BLaER1 treated with 17β-estradiol and CSF1 and Interleukin-3, amounts not matched to agents 10 nM and 100 nM (cell line): ENCODE data around the gene NUMB.

ENCODE experiments used
- H3K27ac ChIP-seq, 11 experiments: shearing (Covaris generic); formaldehyde crosslinking; 2 replicates each; pipeline ENCODE4 v1.8.1; 2022
- H3K27me3 ChIP-seq, 11 experiments: shearing (Covaris generic); formaldehyde crosslinking; 2 replicates each; pipeline ENCODE4 v1.8.1; 2022
- H3K36me3 ChIP-seq, 11 experiments: shearing (Covaris generic); formaldehyde crosslinking; 2 replicates each; pipeline ENCODE4 v1.8.1; 2022
- H3K4me1 ChIP-seq, 10 experiments: shearing (Covaris generic); formaldehyde crosslinking; 2 replicates each; pipeline ENCODE4 v1.8.1; 2022
- H3K4me2 ChIP-seq, 11 experiments: shearing (Covaris generic); formaldehyde crosslinking; 2 replicates each; pipeline ENCODE4 v1.8.1; 2022
- H3K4me3 ChIP-seq, 10 experiments: shearing (Covaris generic); formaldehyde crosslinking; 2 replicates each; pipeline ENCODE4 v1.8.1; 2022
- H3K9ac ChIP-seq, 11 experiments: shearing (Covaris generic); formaldehyde crosslinking; 2 replicates each; pipeline ENCODE4 v1.8.1; 2022
- H3K9me3 ChIP-seq, 11 experiments: shearing (Covaris generic); formaldehyde crosslinking; replicated peaks in 1 of 11; 2 replicates each; pipeline ENCODE4 v1.8.1; 2022
- H4K20me1 ChIP-seq, 11 experiments: shearing (Covaris generic); formaldehyde crosslinking; 2 replicates each; pipeline ENCODE4 v1.8.1; 2022
- Cebpa-rat ChIP-seq, 11 experiments: shearing (Covaris generic); IDR thresholded peaks; 2 replicates each; pipeline ENCODE4 v1.8.1; 2022

NUMB gene

DNA sequence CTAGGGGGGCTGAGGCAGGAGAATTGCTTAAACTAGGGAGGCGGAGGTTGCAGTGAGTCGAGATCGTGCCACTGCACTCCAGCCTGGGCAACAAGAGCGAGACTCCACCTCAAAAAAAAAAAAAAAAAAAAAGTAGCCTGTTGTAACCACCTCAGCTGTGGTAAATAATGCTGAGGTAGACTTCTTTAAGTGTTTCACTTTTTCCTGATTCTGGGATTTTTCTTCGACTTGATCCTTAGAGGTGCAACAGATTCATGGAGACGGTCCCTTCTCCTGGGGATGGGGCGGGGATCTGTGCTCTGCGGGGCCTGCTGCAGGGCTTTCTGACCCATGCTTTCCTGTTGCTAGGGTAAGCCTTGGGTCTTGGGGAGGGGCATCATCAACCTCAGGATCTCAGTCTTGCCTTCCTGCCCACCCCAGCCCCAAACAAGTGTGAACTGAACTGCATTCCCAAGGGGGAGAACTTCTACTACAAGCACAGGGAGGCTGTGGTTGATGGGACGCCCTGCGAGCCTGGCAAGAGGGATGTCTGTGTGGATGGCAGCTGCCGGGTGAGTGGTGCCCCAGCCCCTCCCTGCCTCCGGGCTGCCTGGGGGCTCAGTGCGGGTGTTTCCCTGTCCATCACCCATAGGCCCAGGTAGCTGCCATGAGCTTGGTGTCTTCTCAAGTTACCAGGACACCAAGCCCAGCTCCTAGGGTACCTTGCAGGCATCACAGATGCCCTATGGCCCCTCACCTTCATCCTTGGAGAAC lies 208.6 kb downstream of the NUMB start:
- Histone ChIP-seq H3K4me3 (no peak overlapping the region), H3K4me1 (peaks cover 56 to 75% (median 71%) of the 10 kb centered on the region in 10 experiments), H3K27ac (no peak overlapping the region), H3K27me3 (peaks cover 7 to 32% (median 29%) of the 10 kb centered on the region in 11 experiments; a peak in 20 of 22 replicates), H3K4me2 (peak overlapping the region; percentile 73 to 98 (median 92); a peak in 21 of 22 replicates), H3K9me3 (no peaks in the 10 kb centered on the region), H3K9ac (peak overlapping the region in 2 of 11 experiments; percentile 3 to 31; a peak in 1 of 22 replicates), H4K20me1 (peaks cover 0 to 19% (median 0%) of the 10 kb centered on the region in 11 experiments; a peak in 6 of 22 replicates), H3K36me3 (no peaks in the 10 kb centered on the region)
- no peak for TF ChIP-seq Cebpa-rat (IDR thresholded peaks at IDR 0.05)

- peak overlapping the region in 1 of 11 experiments; percentile 46; a peak in 2 of 22 replicates for H3K9ac ChIP-seq
- peaks cover 8 to 38% (median 36%) of the 10 kb centered on the region in 11 experiments; a peak in 20 of 22 replicates for H3K27me3 ChIP-seq
- peaks cover 0 to 22% (median 0%) of the 10 kb centered on the region in 11 experiments; a peak in 6 of 22 replicates for H4K20me1 ChIP-seq
- TF ChIP-seq Cebpa-rat (IDR thresholded peaks at IDR 0.05): no peak
- no peaks in the 10 kb centered on the region for H3K36me3 ChIP-seq
- H3K4me3 ChIP-seq: peak overlapping the region in 1 of 10 experiments; percentile 1; a peak in 1 of 20 replicates
- peak overlapping the region; percentile 73 to 98 (median 92) for H3K4me2 ChIP-seq
- H3K4me1 ChIP-seq: peaks cover 59 to 81% (median 78%) of the 10 kb centered on the region in 10 experiments
- peak overlapping the region in 3 of 11 experiments; percentile 42 to 54 (median 54); a peak in 5 of 22 replicates for H3K27ac ChIP-seq
- H3K9me3 ChIP-seq: no peaks in the 10 kb centered on the region
Measured at GRCh38 chr14:73249108-73249507, 209.2 kb downstream of the NUMB start.

GRCh38 chr14:73248108-73248868 lies 210.1 kb downstream of the NUMB start:
- H3K4me3 ChIP-seq: peak overlapping the region in 3 of 10 experiments; percentile 57 to 62 (median 61); a peak in 4 of 20 replicates
- H3K27ac ChIP-seq: peak overlapping the region in 4 of 11 experiments; percentile 21 to 54 (median 48); a peak in 6 of 22 replicates
- no peaks in the 10 kb centered on the region for H3K9me3 ChIP-seq
- TF ChIP-seq Cebpa-rat (IDR thresholded peaks at IDR 0.05): no peak
- H4K20me1 ChIP-seq: peaks cover 0 to 22% (median 0%) of the 10 kb centered on the region in 11 experiments; a peak in 6 of 22 replicates
- H3K9ac ChIP-seq: peak overlapping the region in 3 of 11 experiments; percentile 34 to 46 (median 36); a peak in 4 of 22 replicates
- peak overlapping the region; percentile 73 to 98 (median 92) for H3K4me2 ChIP-seq
- peaks cover 14 to 47% (median 44%) of the 10 kb centered on the region in 11 experiments; a peak in 21 of 22 replicates for H3K27me3 ChIP-seq
- peaks cover 67 to 89% (median 86%) of the 10 kb centered on the region in 10 experiments for H3K4me1 ChIP-seq
- H3K36me3 ChIP-seq: no peaks in the 10 kb centered on the region

DNA sequence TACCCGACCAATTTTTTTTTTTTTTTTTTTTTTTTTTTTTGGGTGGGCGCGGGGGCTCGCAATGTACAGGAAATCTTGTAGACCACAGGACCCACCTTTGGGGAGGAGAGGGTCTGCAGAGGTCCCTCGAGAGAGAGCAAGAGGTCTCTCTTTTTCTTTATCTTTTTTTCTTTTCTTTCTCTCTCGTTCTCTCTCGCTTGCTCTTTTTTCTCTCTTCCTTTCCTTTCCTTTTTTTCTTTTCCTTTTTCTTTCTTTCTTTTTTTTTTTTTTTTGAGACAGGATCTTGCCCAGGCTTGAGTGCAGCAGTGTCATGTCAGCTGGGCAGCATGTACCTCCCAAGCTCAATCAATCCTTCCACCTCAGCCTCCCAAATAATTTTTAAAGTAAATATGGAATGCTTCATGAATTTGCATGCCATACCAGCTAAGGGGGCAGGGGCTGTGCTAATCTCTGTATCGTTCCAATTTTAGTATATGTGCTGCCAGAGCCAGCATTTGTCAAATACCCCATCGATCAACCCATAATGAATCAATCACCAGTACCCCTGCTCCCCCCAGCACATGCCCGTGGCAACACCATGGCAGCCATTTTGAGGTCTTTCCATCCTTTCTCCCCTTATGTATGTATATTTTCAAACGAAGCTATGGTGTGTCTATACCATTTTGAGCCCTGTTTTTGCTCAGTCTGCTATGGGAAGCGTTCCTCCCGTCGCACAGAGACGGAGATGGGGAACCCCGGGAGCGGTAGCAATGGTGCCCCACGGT lies 211.8 kb downstream of the NUMB start:
- H3K4me2 ChIP-seq: peak overlapping the region; percentile 73 to 98 (median 92)
- no peak for TF ChIP-seq Cebpa-rat (IDR thresholded peaks at IDR 0.05)
- peaks cover 84 to 100% (median 100%) of the 10 kb centered on the region in 10 experiments for H3K4me1 ChIP-seq
- H3K9me3 ChIP-seq: no peaks in the 10 kb centered on the region
- peaks cover 16 to 62% (median 54%) of the 10 kb centered on the region in 11 experiments; a peak in 21 of 22 replicates for H3K27me3 ChIP-seq
- peak overlapping the region in 5 of 11 experiments; percentile 38 to 69 (median 60); a peak in 10 of 22 replicates for H3K9ac ChIP-seq
- peak overlapping the region in 4 of 11 experiments; percentile 28 to 58 (median 35); a peak in 6 of 22 replicates for H3K27ac ChIP-seq
- peak overlapping the region; percentile 34 to 69 (median 56); a peak in 19 of 20 replicates for H3K4me3 ChIP-seq
- H3K36me3 ChIP-seq: no peaks in the 10 kb centered on the region
- peaks cover 0 to 22% (median 0%) of the 10 kb centered on the region in 11 experiments; a peak in 5 of 22 replicates for H4K20me1 ChIP-seq

DNA sequence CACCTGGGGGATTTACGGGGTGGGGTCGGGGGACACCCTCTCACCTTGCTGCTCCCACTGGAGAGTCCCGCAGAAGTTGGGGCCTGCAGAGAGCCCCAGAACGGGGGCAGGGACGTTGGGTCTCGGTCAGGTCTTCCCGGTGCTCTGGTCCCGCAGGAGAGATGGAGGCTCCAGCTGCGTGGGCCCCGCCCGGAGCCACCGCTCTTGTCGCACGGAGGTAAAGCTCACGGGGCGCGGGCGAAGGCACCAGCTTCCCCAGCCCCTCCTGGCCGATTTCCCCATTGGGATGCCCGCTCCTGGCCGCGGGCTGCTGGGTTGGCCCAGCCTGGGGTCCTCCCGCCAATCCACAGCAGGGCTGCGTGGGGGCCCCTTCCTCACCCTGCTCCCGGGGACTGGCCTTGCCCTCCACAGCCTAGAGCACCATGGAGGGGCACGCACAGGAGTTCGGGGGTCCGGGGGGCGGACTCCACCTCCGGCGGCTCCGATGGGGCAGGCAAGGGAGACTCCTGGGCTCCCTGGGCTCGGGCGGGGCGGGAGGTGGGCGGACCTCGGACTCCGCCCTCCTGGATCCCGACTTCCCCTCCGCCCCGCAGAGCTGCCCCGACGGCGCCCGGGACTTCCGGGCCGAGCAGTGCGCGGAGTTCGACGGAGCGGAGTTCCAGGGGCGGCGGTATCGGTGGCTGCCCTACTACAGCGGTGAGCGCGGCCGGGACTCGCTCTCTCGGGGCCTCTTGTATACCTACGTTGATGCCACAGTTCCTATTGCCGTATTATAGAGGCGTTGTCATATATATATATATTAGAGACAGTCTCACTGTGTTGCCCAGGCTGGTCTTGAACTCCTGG lies 212.6 kb downstream of the NUMB start:
- no peak for TF ChIP-seq Cebpa-rat (IDR thresholded peaks at IDR 0.05)
- Histone ChIP-seq H3K4me3 (peak overlapping the region; percentile 34 to 69 (median 56); a peak in 19 of 20 replicates), H3K9ac (peak overlapping the region in 9 of 11 experiments; percentile 4 to 69 (median 38); a peak in 13 of 22 replicates), H3K4me1 (peaks cover 92 to 100% (median 100%) of the 10 kb centered on the region in 10 experiments), H3K4me2 (peak overlapping the region; percentile 73 to 98 (median 92)), H3K27me3 (peaks cover 17 to 71% (median 62%) of the 10 kb centered on the region in 11 experiments), H4K20me1 (peaks cover 0 to 22% (median 0%) of the 10 kb centered on the region in 11 experiments; a peak in 5 of 22 replicates), H3K9me3 (no peaks in the 10 kb centered on the region), H3K27ac (peak overlapping the region in 5 of 11 experiments; percentile 28 to 58 (median 42); a peak in 7 of 22 replicates), H3K36me3 (no peaks in the 10 kb centered on the region)

GRCh38 chr14:73244541-73245290 lies 213.6 kb downstream of the NUMB start:
- Histone ChIP-seq H3K4me2 (peak overlapping the region; percentile 73 to 98 (median 92)), H3K4me1 (peaks cover 92 to 100% (median 100%) of the 10 kb centered on the region in 10 experiments), H3K9ac (no peak overlapping the region)

GRCh38 chr14:73243748-73244147 lies 214.6 kb downstream of the NUMB start:
- peaks cover 92 to 100% (median 100%) of the 10 kb centered on the region in 10 experiments for H3K4me1 ChIP-seq
- peaks cover 0 to 37% (median 14%) of the 10 kb centered on the region in 11 experiments; a peak in 17 of 22 replicates for H4K20me1 ChIP-seq
- H3K27me3 ChIP-seq: peaks cover 36 to 90% (median 82%) of the 10 kb centered on the region in 11 experiments
- H3K4me3 ChIP-seq: no peak overlapping the region
- H3K4me2 ChIP-seq: peak overlapping the region; percentile 73 to 98 (median 92)
- no peak overlapping the region for H3K9ac ChIP-seq
- no peaks in the 10 kb centered on the region for H3K9me3 ChIP-seq
- no peak for TF ChIP-seq Cebpa-rat (IDR thresholded peaks at IDR 0.05)
- H3K27ac ChIP-seq: no peak overlapping the region
- no peaks in the 10 kb centered on the region for H3K36me3 ChIP-seq

More at GRCh38 chr14:73244541-73245290, 213.6 kb downstream of the NUMB start:
- H3K9me3 ChIP-seq: no peaks in the 10 kb centered on the region
- no peak for TF ChIP-seq Cebpa-rat (IDR thresholded peaks at IDR 0.05)
- H3K27ac ChIP-seq: no peak overlapping the region
- no peaks in the 10 kb centered on the region for H3K36me3 ChIP-seq
- peak overlapping the region in 5 of 10 experiments; percentile 55 to 69 (median 61); a peak in 9 of 20 replicates for H3K4me3 ChIP-seq
- peaks cover 0 to 28% (median 5%) of the 10 kb centered on the region in 11 experiments; a peak in 15 of 22 replicates for H4K20me1 ChIP-seq
- H3K27me3 ChIP-seq: peaks cover 26 to 81% (median 72%) of the 10 kb centered on the region in 11 experiments
